B cell (primary cell): Measurements from ENCODE around the gene ZSWIM4. TPM values are rescaled to one million over a fixed set of nuclear protein-coding genes. Genes with fewer than 3 reads are reported as not detected.

Experiments
- ATAC-seq: fragments of 200-7000 bp; cut with Tn5 transposase; one replicate; pipeline ENCODE4 v1.10.0; 2021; ENCODE audit warnings: low read depth, mild to moderate bottlenecking, moderate number of reproducible peaks, moderate library complexity
- CTCF ChIA-PET: fragments of 350-600 bp; sonication (Branson Sonifier 250); formaldehyde crosslinking; loops from one replicate; lab custom pipeline; 2021; ENCODE audit warnings: antibody characterized with exemption, inconsistent platforms; lab: Charles Lee
- POLR2A ChIA-PET: fragments of 350-600 bp; sonication (Branson Sonifier 250); formaldehyde crosslinking; loops from one replicate; lab custom pipeline; 2021; ENCODE audit warnings: antibody characterized with exemption; lab: Charles Lee
- DNase-seq: peaks from one replicate; pipeline ENCODE4 v3.0.0; 2013
- H2AFZ ChIP-seq: 2 replicates; pipeline ENCODE4 v1.6.1; 2012; ENCODE audit warnings: mild to moderate bottlenecking, low read depth, low read length; ENCODE audit not compliant: insufficient read depth, poor library complexity, severe bottlenecking
- H3K27ac ChIP-seq, 2 donors: 1 replicate in 1 of 2; 2 replicates in 1 of 2; pipeline ENCODE4 v1.5.1; 2012 to 2013; ENCODE audit warnings: low read length in 2 of 2, mild to moderate bottlenecking in 2 of 2, moderate library complexity in 1 of 2
- H3K27me3 ChIP-seq, 4 experiments: fragments of 200-600 bp in 1 of 4; sonication (generic) in 1 of 4; replicated peaks in 1 of 4; 1 replicate in 2 of 4; 2 replicates in 2 of 4; pipeline versions ENCODE4 v1.6.1 to v1.7.0; 2013 to 2016; ENCODE audit warnings: low read length in 3 of 4, mild to moderate bottlenecking in 2 of 4, mixed read lengths in 1 of 4, moderate library complexity in 1 of 4; ENCODE audit not compliant: insufficient read depth in 4 of 4, control insufficient read depth in 3 of 4; ENCODE audit errors: control extremely low read depth in 1 of 4
- H3K36me3 ChIP-seq, 2 experiments: replicated peaks in 1 of 2; 1 replicate in 1 of 2; 2 replicates in 1 of 2; pipeline versions ENCODE4 v1.6.1 to v1.7.1; 2013; ENCODE audit warnings: low read length in 1 of 2; ENCODE audit not compliant: insufficient read depth in 2 of 2, control insufficient read depth in 1 of 2; ENCODE audit errors: control extremely low read depth in 1 of 2, extremely low read depth in 1 of 2
- H3K4me1 ChIP-seq, 2 donors: fragments of 200-600 bp in 1 of 2; sonication (generic) in 1 of 2; 1 replicate in 1 of 2; 2 replicates in 1 of 2; pipeline versions ENCODE4 v1.5.1 to v1.6.1; 2013 to 2017; ENCODE audit warnings: low read length in 2 of 2; ENCODE audit not compliant: control insufficient read depth in 2 of 2, insufficient read depth in 2 of 2
- H3K4me2 ChIP-seq: replicated peaks from 2 replicates; pipeline ENCODE3; 2012; ENCODE audit warnings: mild to moderate bottlenecking, low read depth, low read length; ENCODE audit not compliant: poor library complexity, severe bottlenecking
- H3K4me3 ChIP-seq, 5 experiments: fragments of 200-600 bp in 1 of 5; sonication (generic) in 1 of 5; 1 replicate in 3 of 5; 2 replicates in 2 of 5; pipeline versions ENCODE4 v1.5.1 to v1.7.0; 2011 to 2016; ENCODE audit warnings: low read length in 4 of 5, mild to moderate bottlenecking in 4 of 5, low read depth in 2 of 5, control low read depth in 1 of 5, moderate library complexity in 1 of 5; ENCODE audit not compliant: insufficient read depth in 1 of 5; ENCODE audit errors: control extremely low read depth in 1 of 5, extremely low read depth in 1 of 5
- H3K79me2 ChIP-seq: fragments of 200-600 bp; sonication (generic); one replicate; pipeline ENCODE4 v1.6.0; 2016; ENCODE audit warnings: low read length; ENCODE audit not compliant: control insufficient read depth, insufficient read depth
- H3K9ac ChIP-seq: fragments of 200-600 bp; sonication (generic); 2 replicates; pipeline ENCODE4 v1.6.1; 2017; ENCODE audit warnings: mild to moderate bottlenecking, low read length, moderate library complexity
- H3K9me3 ChIP-seq, 3 donors: one replicate each; pipeline versions ENCODE4 v1.6.1 to v1.7.1; 2013; ENCODE audit warnings: low read length in 2 of 3; ENCODE audit not compliant: control insufficient read depth in 2 of 3, insufficient read depth in 1 of 3; ENCODE audit errors: control extremely low read depth in 1 of 3
- H4K20me1 ChIP-seq: 2 replicates; pipeline ENCODE4 v1.6.0; 2012; ENCODE audit warnings: mild to moderate bottlenecking, low read length; ENCODE audit not compliant: insufficient read depth, control insufficient read depth, poor library complexity, severe bottlenecking
- H3K27ac Mint-ChIP-seq: one replicate; pipeline ENCODE4 v1.8.0; 2021; ENCODE audit warnings: mixed read lengths
- H3K27me3 Mint-ChIP-seq: one replicate; pipeline ENCODE4 v1.8.0; 2021; ENCODE audit warnings: mixed read lengths
- H3K4me1 Mint-ChIP-seq: one replicate; pipeline ENCODE4 v1.8.0; 2021; ENCODE audit warnings: mixed read lengths
- H3K4me3 Mint-ChIP-seq: one replicate; pipeline ENCODE4 v1.8.0; 2021; ENCODE audit warnings: mixed read lengths
- H3K9me3 Mint-ChIP-seq: one replicate; pipeline ENCODE4 v1.8.0; 2022; ENCODE audit warnings: mixed read lengths; ENCODE audit not compliant: insufficient read depth
- EZH2 ChIP-seq: IDR thresholded peaks from 2 replicates; pipeline ENCODE4 v1.6.1; 2012; ENCODE audit warnings: borderline replicate concordance, low read depth, mild to moderate bottlenecking, moderate library complexity, low read length; ENCODE audit not compliant: insufficient read depth, poor library complexity, severe bottlenecking
- whole genome bisulfite sequencing: methylation state at CpG from one replicate; pipeline ENCODE4 v1.1.5; 2013; ENCODE audit warnings: missing lambda C conversion rate; ENCODE audit not compliant: insufficient coverage; 5-methylcytosine and 5-hydroxymethylcytosine counted together
- intact Hi-C: fragments of 100-400 bp; cut with micrococcal nuclease; formaldehyde crosslinking; loops from one replicate; pipeline ENCODE4 v1.10.0; 2022
- polyA plus RNA-seq: library from polyadenylated mRNA; depleted of rRNA; stranded (reverse); fragments of >200 nt; gene quantifications from 2 replicates; pipeline ENCODE4 v1.2.3, GENCODE V29; 2012
- total RNA-seq, 2 donors: library from RNA; stranded (reverse); fragments of 120-200 nt in 1 of 2; gene quantifications; 1 replicate in 1 of 2; 2 replicates in 1 of 2; pipeline versions ENCODE4 v1.2.3 to v1.2.4, GENCODE V29; 2013 to 2022
- TF ChIP-seq, protein P1 (sequence below): fragments of 200-600 bp; IDR thresholded peaks from one replicate; pipeline ENCODE4 v1.8.0; 2022; ENCODE audit warnings: antibody characterized with exemption, mild to moderate bottlenecking

ZSWIM4 gene
- total and polyA plus RNA-seq, 2 donors (not counting 1 experiment from before 2014, with no cell fraction given): 2.6 to 10.6 TPM

DNA sequence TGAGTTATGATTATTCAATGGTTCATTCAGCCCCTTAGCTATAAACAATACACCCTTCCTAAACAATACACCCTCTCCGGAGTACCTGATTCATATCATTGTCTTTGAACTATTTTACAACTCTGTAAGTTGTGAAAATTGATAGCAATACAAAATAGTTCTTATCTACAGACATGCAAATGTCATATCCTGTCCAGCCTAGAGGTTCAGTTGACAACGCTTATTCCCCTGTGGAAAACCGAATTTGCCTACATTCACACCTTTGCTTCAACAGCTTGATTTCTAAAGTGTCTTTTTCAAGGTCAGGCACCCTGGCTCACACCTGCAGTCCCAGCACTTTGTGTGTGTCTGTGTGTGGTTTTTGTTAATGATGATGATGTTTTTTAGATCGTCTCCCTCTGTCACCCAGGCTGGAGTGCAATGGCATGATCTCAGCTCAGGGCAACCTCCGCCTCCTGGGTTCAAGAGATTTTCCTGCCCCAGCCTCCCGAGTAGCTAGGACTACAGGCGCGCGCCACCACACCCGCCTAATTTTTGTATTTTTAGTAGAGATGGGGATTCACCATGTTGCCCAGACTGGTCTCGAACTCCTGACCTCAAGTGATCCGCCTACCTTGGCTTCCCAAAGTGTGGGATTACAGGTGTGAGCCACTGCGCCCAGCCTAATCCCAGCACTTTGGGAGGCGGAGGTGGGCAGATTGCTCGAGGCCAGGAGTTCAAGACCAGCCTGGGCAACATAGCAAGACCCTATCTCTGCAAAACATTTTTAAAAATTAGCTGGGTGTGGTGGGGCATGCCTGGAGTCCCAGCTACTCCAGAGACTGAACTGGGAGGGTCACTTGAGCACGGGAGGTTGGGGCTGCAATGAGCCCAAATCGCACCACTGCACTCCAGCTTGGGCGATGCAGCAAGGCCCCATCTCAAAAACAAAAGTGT lies 11.4 kb upstream of the ZSWIM4 start:
- Mint-ChIP-seq H3K9me3 (no peaks in the 10 kb centered on the region), H3K4me1 (peaks cover 33% of the 10 kb centered on the region), H3K4me3 (peak overlapping the region; percentile 52), H3K27me3 (no peaks in the 10 kb centered on the region), H3K27ac (peak overlapping the region; percentile 77)
- no peaks in the 10 kb centered on the region for H3K9me3 ChIP-seq
- H3K79me2 ChIP-seq: peaks cover 3% of the 10 kb centered on the region
- H2AFZ ChIP-seq: no peak overlapping the region
- no peak overlapping the region for H3K4me2 ChIP-seq
- no peaks in the 10 kb centered on the region for H3K27me3 ChIP-seq
- no peak overlapping the region for H3K9ac ChIP-seq
- TF ChIP-seq, protein P1, sequence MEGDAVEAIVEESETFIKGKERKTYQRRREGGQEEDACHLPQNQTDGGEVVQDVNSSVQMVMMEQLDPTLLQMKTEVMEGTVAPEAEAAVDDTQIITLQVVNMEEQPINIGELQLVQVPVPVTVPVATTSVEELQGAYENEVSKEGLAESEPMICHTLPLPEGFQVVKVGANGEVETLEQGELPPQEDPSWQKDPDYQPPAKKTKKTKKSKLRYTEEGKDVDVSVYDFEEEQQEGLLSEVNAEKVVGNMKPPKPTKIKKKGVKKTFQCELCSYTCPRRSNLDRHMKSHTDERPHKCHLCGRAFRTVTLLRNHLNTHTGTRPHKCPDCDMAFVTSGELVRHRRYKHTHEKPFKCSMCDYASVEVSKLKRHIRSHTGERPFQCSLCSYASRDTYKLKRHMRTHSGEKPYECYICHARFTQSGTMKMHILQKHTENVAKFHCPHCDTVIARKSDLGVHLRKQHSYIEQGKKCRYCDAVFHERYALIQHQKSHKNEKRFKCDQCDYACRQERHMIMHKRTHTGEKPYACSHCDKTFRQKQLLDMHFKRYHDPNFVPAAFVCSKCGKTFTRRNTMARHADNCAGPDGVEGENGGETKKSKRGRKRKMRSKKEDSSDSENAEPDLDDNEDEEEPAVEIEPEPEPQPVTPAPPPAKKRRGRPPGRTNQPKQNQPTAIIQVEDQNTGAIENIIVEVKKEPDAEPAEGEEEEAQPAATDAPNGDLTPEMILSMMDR: no peak
- TF ChIP-seq EZH2: no peak
- 87% methylated on average over 11 of the region's 18 CpGs for WGBS
- peaks cover 0 to 7% of the 10 kb centered on the region in 2 experiments for H3K36me3 ChIP-seq
- ChIA-PET POLR2A (interaction anchor here (0.7 to 2.3 kb wide), 6 partner anchors 9 to 730 kb away, joined by 3 to 13 read pairs (median 5); partner anchors contain the start of genes C19orf53 and ZSWIM4), CTCF (interaction anchor here (0.6 to 9.6 kb wide), 21 partner anchors 9 to 290 kb away, joined by 3 to 250 read pairs (median 4); partner anchors contain the start of genes C19orf53, IL27RA, MRI1 and ZSWIM4)
- H3K4me3 ChIP-seq: no peak overlapping the region
- DNase-seq: peak; percentile 38
- ATAC-seq: peak; percentile 38
- peaks cover 29 to 43% of the 10 kb centered on the region in 2 donors for H3K4me1 ChIP-seq
- intact Hi-C loops: no loop called here
- H4K20me1 ChIP-seq: no peaks in the 10 kb centered on the region
- peak overlapping the region in 1 of 2 donors; percentile 4 for H3K27ac ChIP-seq
